ENCODE data around the gene FAM107B.

DNA sequence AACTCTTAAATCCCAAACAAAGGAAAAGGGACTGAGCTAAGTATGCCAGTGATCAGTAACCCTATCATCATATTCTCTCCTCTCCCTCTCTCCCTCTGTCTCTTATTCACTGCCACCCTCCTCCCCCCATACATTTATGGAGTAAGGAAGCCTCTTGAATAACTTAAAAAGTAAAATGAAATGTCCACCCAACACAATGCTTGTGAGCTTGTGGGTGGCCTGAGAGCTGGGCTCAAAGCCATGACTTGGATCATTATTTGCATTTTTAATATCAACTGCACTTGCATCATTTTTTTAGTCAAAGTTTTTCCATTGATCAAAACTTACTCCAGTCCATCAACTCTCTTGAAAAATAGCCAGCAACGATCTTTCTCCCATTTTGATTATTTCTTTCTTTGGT, 46.8 kb downstream of the FAM107B start:
- no peak for TF ChIP-seq POLR2AphosphoS5 (IDR thresholded peaks at IDR 0.05; ENCODE audit: low read depth, low read length)
- no peak for TF ChIP-seq POLR2A (IDR thresholded peaks at IDR 0.05; ENCODE audit: low read depth, low read length)
